ENCODE data around the gene GYPC. TPM values are rescaled to one million over a fixed set of nuclear protein-coding genes. Genes with fewer than 3 reads are reported as not detected.
A peak's percentile ranks its signal among the peaks of the same experiment; 100 is the strongest.

The GYPC gene
- total RNA-seq, 2 experiments from 2014 or later = 148 to 157 TPM

DNA sequence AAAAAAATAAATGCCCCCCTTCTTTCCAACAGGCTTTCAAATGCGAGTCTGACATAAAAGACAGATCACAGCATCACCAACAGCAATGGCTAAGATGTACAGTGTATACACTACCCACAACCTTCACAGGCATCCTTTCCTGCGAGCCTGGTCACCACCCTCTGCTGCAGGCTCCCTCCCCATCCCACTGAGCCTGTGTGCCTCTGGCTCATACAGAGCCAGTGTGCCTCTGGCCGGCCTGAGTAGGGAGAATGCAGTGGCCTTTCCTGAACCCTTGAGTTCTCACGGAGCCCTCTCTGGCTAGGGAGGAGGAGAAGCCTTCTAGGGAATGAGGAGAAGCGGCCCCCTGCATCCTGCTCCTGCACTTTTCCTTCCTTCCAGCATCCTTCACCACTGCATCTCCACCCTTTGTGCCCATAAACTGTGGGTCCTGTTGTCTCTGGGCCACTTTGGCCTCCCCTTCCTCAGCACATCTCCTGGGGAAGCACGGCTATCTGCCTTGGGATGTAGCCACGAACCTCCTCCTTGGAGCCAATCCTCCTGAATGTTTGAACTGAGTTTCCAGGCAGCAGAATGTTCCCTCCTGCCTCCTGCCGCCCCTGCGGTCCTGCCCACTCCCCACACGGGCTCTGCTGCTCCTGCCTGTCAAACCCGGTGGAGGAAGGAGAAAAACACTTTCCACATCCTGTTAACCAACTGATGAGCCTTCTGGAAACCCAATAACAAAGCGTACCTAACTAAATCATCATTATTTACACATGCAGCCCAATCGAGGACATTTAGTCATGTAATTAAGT, 22.5 kb downstream of the GYPC start:
- Histone ChIP-seq H3K36me3 (ENCODE audit: insufficient read depth, low read length) (peaks cover 55% of the 10 kb centered on the region), H3K4me1 (ENCODE audit: insufficient read depth, low read length) (peaks cover 9% of the 10 kb centered on the region), H3K4me3 (ENCODE audit: low read length) (no peak overlapping the region), H3K9me3 (ENCODE audit: control insufficient read depth in 1 of 2, insufficient read depth in 1 of 2, low read length in 2 of 2) (peaks cover 8 to 16% of the 10 kb centered on the region in 2 experiments), H3K27ac (ENCODE audit: low read depth in 1 of 2, low read length in 2 of 2) (no peak overlapping the region), H3K27me3 (ENCODE audit: control insufficient read depth in 1 of 2, insufficient read depth in 2 of 2, low read length in 2 of 2) (no peaks in the 10 kb centered on the region)
- Mint-ChIP-seq H3K27ac (peak overlapping the region; percentile 77), H3K4me3 (peak overlapping the region; percentile 18), H3K27me3 (no peaks in the 10 kb centered on the region), H3K36me3 (ENCODE audit: low read depth) (peaks cover 92% of the 10 kb centered on the region), H3K9me3 (peaks cover 7% of the 10 kb centered on the region), H3K4me1 (ENCODE audit: low read depth) (peaks cover 61% of the 10 kb centered on the region)
- intact Hi-C loops (cut with DNase I, micrococcal nuclease) = no loop called here
- DNase-seq = no peak
- no peak for ATAC-seq (ENCODE audit: poor library complexity)
- CTCF ChIA-PET = no interaction called here
- TF ChIP-seq CTCF (IDR thresholded peaks at IDR 0.05) = no peak
- POLR2A ChIA-PET = no interaction called here

- Mint-ChIP-seq H3K27me3 (no peaks in the 10 kb centered on the region), H3K4me3 (no peak overlapping the region), H3K36me3 (ENCODE audit: low read depth) (peaks cover 92% of the 10 kb centered on the region), H3K27ac (peak overlapping the region; percentile 77), H3K4me1 (ENCODE audit: low read depth) (peaks cover 67% of the 10 kb centered on the region), H3K9me3 (peaks cover 7% of the 10 kb centered on the region)
- H3K9me3 ChIP-seq (ENCODE audit: control insufficient read depth in 1 of 2, insufficient read depth in 1 of 2, low read length in 2 of 2) = peaks cover 8 to 13% of the 10 kb centered on the region in 2 experiments
- no peak for TF ChIP-seq CTCF (IDR thresholded peaks at IDR 0.05)
- DNase-seq (no peak), ATAC-seq (ENCODE audit: poor library complexity) (no peak)
- no peaks in the 10 kb centered on the region for H3K27me3 ChIP-seq (ENCODE audit: control insufficient read depth in 1 of 2, insufficient read depth in 2 of 2, low read length in 2 of 2)
- no peak overlapping the region for H3K4me3 ChIP-seq (ENCODE audit: low read length)
- CTCF ChIA-PET = no interaction called here
- no peak overlapping the region for H3K27ac ChIP-seq (ENCODE audit: low read depth in 1 of 2, low read length in 2 of 2)
- peaks cover 9% of the 10 kb centered on the region for H3K4me1 ChIP-seq (ENCODE audit: insufficient read depth, low read length)
- POLR2A ChIA-PET = interaction anchor here (0.7 kb wide), 1 partner anchor 21 kb away, joined by 3 read pairs; no protein-coding TSS in a partner anchor
- intact Hi-C loops (cut with DNase I, micrococcal nuclease) = no loop called here
- H3K36me3 ChIP-seq (ENCODE audit: insufficient read depth, low read length) = peaks cover 51% of the 10 kb centered on the region
These were observed 23.2 kb downstream of the GYPC start for GRCh38 chr2:126679094-126679713.

DNA sequence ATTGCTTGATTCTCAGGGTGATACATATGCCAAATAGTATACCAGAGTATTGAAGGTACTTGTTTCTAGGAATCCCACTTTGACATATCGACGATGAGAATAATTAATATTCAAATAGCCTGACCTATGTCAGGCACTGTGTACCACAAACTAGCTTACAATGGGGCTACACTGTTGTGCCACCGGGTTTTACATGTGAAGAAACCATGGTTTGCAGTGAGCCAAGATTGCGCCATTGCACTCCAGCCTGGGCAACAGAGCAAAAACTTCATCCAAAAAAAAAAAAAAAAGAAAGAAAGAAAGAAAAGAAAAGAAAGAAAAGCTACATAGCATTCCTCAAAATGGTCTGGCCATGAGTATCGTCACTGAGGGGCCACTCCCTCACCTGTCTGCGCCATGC, 25.5 kb downstream of the GYPC start:
- CTCF ChIA-PET = no interaction called here
- POLR2A ChIA-PET = no interaction called here
- Histone ChIP-seq H3K27me3 (ENCODE audit: control insufficient read depth in 1 of 2, insufficient read depth in 2 of 2, low read length in 2 of 2) (no peaks in the 10 kb centered on the region), H3K4me3 (ENCODE audit: low read length) (no peak overlapping the region), H3K9me3 (ENCODE audit: control insufficient read depth in 1 of 2, insufficient read depth in 1 of 2, low read length in 2 of 2) (peaks cover 0 to 2% of the 10 kb centered on the region in 2 experiments), H3K4me1 (ENCODE audit: insufficient read depth, low read length) (peaks cover 8% of the 10 kb centered on the region), H3K27ac (ENCODE audit: low read depth in 1 of 2, low read length in 2 of 2) (no peak overlapping the region), H3K36me3 (ENCODE audit: insufficient read depth, low read length) (peaks cover 47% of the 10 kb centered on the region)
- peaks cover 93% of the 10 kb centered on the region for H3K36me3 Mint-ChIP-seq (ENCODE audit: low read depth)
- intact Hi-C loops (cut with DNase I, micrococcal nuclease) = no loop called here
- no peak overlapping the region for H3K27ac Mint-ChIP-seq
- H3K9me3 Mint-ChIP-seq = no peaks in the 10 kb centered on the region
- peaks cover 78% of the 10 kb centered on the region for H3K4me1 Mint-ChIP-seq (ENCODE audit: low read depth)
- DNase-seq (no peak), ATAC-seq (ENCODE audit: poor library complexity) (no peak)
- H3K27me3 Mint-ChIP-seq = no peaks in the 10 kb centered on the region
- TF ChIP-seq CTCF (IDR thresholded peaks at IDR 0.05) = no peak
- no peak overlapping the region for H3K4me3 Mint-ChIP-seq

Measured in CD4-positive, alpha-beta T cell (primary cell).